Measurements from ENCODE around the gene OR7D2.

OR7D2 gene

GRCh38 chr19:9219489-9219888 lies 40.7 kb downstream of the OR7D2 start, which contains the start of gene OR7D4:
Gene OR7D4 (minus strand): TSS chr19:9219589. CDS start chr19:9214837, 4,752 bp downstream.
- no peak for DNase-seq
